ENCODE measurements around the gene MOCOS. TPM values are rescaled to one million over a fixed set of nuclear protein-coding genes. Genes with fewer than 3 reads are reported as not detected.

MOCOS gene
- total RNA-seq, 1 donor from 2014 or later = 2.2 TPM

DNA sequence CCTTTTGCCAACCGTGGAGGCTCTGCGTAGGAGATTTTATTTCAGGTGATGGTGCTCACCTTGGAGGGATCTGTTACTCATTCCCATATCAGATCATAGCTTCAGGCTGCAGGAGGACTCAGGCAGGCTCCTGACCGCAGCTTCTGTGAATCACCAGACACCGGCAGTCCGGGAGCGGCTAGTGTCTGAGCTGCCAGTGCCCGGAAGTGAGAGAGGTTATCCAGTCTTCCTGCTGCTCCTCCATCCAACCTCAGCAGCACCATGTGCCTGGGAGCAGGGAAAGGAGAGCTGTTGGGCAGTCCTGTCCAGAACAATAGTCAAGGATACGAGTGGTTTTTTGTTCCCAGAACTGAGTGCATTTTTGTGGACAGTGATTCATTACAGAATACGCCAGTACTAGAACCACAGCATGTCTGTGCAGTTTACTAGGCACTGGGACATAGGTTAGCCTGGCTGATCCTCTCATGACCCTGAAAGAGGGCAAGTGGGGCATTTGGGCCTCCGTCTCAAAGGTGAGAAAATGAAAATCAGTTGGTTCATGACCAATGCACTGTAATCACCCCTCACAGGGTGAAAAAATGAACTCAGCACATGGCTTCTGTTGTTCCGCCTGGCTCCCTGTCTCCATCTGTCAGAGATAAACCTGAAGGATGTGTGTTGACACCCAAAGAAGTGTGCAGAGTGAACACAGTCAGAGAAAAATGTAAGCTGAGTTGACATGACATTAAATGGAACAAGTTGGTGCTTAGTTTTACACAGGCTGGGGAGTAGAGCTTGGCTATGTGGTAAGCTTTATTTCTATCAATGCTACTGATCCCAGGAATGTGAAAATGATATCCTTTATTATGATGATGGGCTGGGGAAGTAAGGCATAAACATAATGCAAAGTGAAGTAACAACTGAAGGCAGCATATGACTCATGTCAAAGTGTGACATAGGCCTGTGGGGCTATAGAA lies 122.4 kb downstream of the MOCOS start:
- Histone ChIP-seq H3K9me3 (no peaks in the 10 kb centered on the region), H3K4me1 (no peaks in the 10 kb centered on the region), H3K36me3 (no peaks in the 10 kb centered on the region), H3K27me3 (no peaks in the 10 kb centered on the region), H3K4me3 (no peak overlapping the region), H3K27ac (no peak overlapping the region)
- TF ChIP-seq CTCF (IDR thresholded peaks at IDR 0.05) = no peak
- TF ChIP-seq POLR2AphosphoS5 (IDR thresholded peaks at IDR 0.05; ENCODE audit: insufficient read depth in 1 of 2, low read depth in 1 of 2) = peak in 1 of 2 donors; percentile 33
- TF ChIP-seq POLR2A (IDR thresholded peaks at IDR 0.05) = no peak
- DNase-seq (ENCODE audit: extremely low spot score in 2 of 2) = peak; percentile 83 to 91
- intact Hi-C loops (cut with DNase I) = no loop called here

GRCh38 chr18:36311026-36311570 lies 123.8 kb downstream of the MOCOS start:
- no peaks in the 10 kb centered on the region for H3K36me3 ChIP-seq
- H3K4me3 ChIP-seq = no peak overlapping the region
- no peaks in the 10 kb centered on the region for H3K4me1 ChIP-seq
- H3K27me3 ChIP-seq = no peaks in the 10 kb centered on the region
- no peak overlapping the region for H3K27ac ChIP-seq
- TF ChIP-seq CTCF (IDR thresholded peaks at IDR 0.05) (no peak), POLR2A (IDR thresholded peaks at IDR 0.05) (no peak), POLR2AphosphoS5 (IDR thresholded peaks at IDR 0.05; ENCODE audit: insufficient read depth in 1 of 2, low read depth in 1 of 2) (no peak)
- peak; percentile 22 to 71 for DNase-seq (ENCODE audit: extremely low spot score in 2 of 2)
- H3K9me3 ChIP-seq = no peaks in the 10 kb centered on the region
- intact Hi-C loops (cut with DNase I) = no loop called here

- H3K36me3 ChIP-seq = no peaks in the 10 kb centered on the region
- H3K4me3 ChIP-seq = no peak overlapping the region
- no peaks in the 10 kb centered on the region for H3K27me3 ChIP-seq
- DNase-seq (ENCODE audit: extremely low spot score in 2 of 2) = peak; percentile 37 to 76
- H3K9me3 ChIP-seq = no peaks in the 10 kb centered on the region
- TF ChIP-seq CTCF (IDR thresholded peaks at IDR 0.05) (no peak), POLR2A (IDR thresholded peaks at IDR 0.05) (no peak)
- no peaks in the 10 kb centered on the region for H3K4me1 ChIP-seq
- intact Hi-C loops (cut with DNase I) = no loop called here
- H3K27ac ChIP-seq = no peak overlapping the region
Observed at GRCh38 chr18:36312806-36313395, 125.6 kb downstream of the MOCOS start.

GRCh38 chr18:36314098-36314497 lies 126.8 kb downstream of the MOCOS start:
- intact Hi-C loops (cut with DNase I) = no loop called here
- H3K36me3 ChIP-seq = no peaks in the 10 kb centered on the region

More at GRCh38 chr18:36314098-36314497, 126.8 kb downstream of the MOCOS start:
- no peaks in the 10 kb centered on the region for H3K27me3 ChIP-seq
- no peak overlapping the region for H3K27ac ChIP-seq
- DNase-seq (ENCODE audit: extremely low spot score in 2 of 2) = peak; percentile 67 to 80
- TF ChIP-seq POLR2AphosphoS5 (IDR thresholded peaks at IDR 0.05; ENCODE audit: insufficient read depth in 1 of 2, low read depth in 1 of 2) (no peak), CTCF (IDR thresholded peaks at IDR 0.05) (no peak), POLR2A (IDR thresholded peaks at IDR 0.05) (no peak)
- no peaks in the 10 kb centered on the region for H3K4me1 ChIP-seq
- no peaks in the 10 kb centered on the region for H3K9me3 ChIP-seq
- no peak overlapping the region for H3K4me3 ChIP-seq

Data from vagina (tissue), 2 donors.